Measurements from ENCODE around the gene TGIF2. TPM values are rescaled to one million over a fixed set of nuclear protein-coding genes. Genes with fewer than 3 reads are reported as not detected.

Gene TGIF2
- total RNA-seq, 1 donor: 3.1 TPM

DNA sequence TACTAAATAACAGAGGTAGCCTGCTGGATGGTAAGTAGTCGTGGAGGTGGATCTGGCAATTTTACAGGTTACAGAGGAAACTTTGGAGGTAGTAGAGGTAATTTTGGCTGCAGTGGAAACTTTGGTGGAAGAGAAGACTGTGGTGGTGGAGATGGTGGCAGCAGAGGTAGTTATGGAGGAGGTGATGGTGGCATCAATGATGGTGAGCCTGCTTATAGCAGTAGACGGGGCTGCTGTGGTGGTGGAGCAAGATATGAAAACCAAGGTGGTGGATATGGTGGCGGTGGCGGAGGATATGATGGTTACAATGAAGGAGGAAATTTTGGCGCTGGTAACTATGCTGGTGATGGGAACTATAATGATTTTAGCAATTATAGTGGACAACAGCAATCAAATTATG, 47.5 kb downstream of the TGIF2 start:
- no peak for DNase-seq (ENCODE audit: low read depth)
- no peak for TF ChIP-seq CTCF (IDR thresholded peaks at IDR 0.05; ENCODE audit: insufficient read depth, low read length)
- H3K4me3 ChIP-seq (ENCODE audit: low read depth, low read length): no peak overlapping the region

- no peak overlapping the region for H3K4me3 ChIP-seq (ENCODE audit: low read depth, low read length)
- DNase-seq (ENCODE audit: low read depth): no peak
- no peak for TF ChIP-seq CTCF (IDR thresholded peaks at IDR 0.05; ENCODE audit: insufficient read depth, low read length)
These were observed 50.0 kb downstream of the TGIF2 start for GRCh38 chr20:36623444-36623843.

GRCh38 chr20:36624068-36624943, 50.9 kb downstream of the TGIF2 start:
- H3K4me3 ChIP-seq (ENCODE audit: low read depth, low read length): no peak overlapping the region
- no peak for TF ChIP-seq CTCF (IDR thresholded peaks at IDR 0.05; ENCODE audit: insufficient read depth, low read length)
- no peak for DNase-seq (ENCODE audit: low read depth)

DNA sequence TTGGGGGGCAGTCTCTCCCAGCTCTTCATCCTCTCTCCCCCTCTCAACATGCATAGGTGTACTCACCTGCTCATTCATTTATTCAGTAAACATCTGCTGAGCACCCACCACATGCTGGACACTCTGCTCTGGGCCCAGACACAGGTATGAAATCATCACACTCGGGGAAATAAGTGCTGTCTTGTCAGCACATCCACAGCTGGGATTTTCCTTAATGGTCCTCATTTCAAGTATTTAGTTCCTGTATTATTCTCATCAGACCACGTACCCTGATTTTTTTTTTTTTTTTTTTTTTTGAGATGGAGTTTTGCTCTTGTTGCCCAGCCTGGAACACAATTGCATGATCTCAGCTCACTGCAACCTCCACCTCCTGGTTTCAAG, 51.5 kb downstream of the TGIF2 start:
- no peak for DNase-seq (ENCODE audit: low read depth)
- no peak for TF ChIP-seq CTCF (IDR thresholded peaks at IDR 0.05; ENCODE audit: insufficient read depth, low read length)
- H3K4me3 ChIP-seq (ENCODE audit: low read depth, low read length): no peak overlapping the region

GRCh38 chr20:36628076-36628475, 54.7 kb downstream of the TGIF2 start:
- no peak for TF ChIP-seq CTCF (IDR thresholded peaks at IDR 0.05; ENCODE audit: insufficient read depth, low read length)
- no peak for DNase-seq (ENCODE audit: low read depth)
- no peak overlapping the region for H3K4me3 ChIP-seq (ENCODE audit: low read depth, low read length)

- H3K4me3 ChIP-seq (ENCODE audit: low read depth, low read length): no peak overlapping the region
- TF ChIP-seq CTCF (IDR thresholded peaks at IDR 0.05; ENCODE audit: insufficient read depth, low read length): no peak
- DNase-seq (ENCODE audit: low read depth): no peak
These were observed 56.6 kb downstream of the TGIF2 start for GRCh38 chr20:36629719-36630681.

All from fibroblast of the aortic adventitia (primary cell).